Transverse colon (tissue), 4 donors: ENCODE data around the gene TEX11. TPM values are rescaled to one million over a fixed set of nuclear protein-coding genes. Genes with fewer than 3 reads are reported as not detected.
"Not testable (repeated sequence)": the region's sequence is repeated elsewhere in the genome, so short reads cannot be mapped to it uniquely, and the experiment has no call there.

ENCODE experiments used
- DNase-seq: peaks from one replicate; pipeline ENCODE4 v3.0.0-alpha.2; 2019
- H3K27ac ChIP-seq, 4 donors: fragments of 200-600 bp; sonication (generic); 2 replicates each; pipeline ENCODE4 v1.5.1; 2016 to 2018; ENCODE audit warnings: inconsistent platforms in 4 of 4
- H3K27me3 ChIP-seq: fragments of 200-600 bp; sonication (generic); 2 replicates; pipeline ENCODE4 v1.5.1; 2017; ENCODE audit warnings: inconsistent platforms
- H3K36me3 ChIP-seq, 4 donors: fragments of 200-600 bp; sonication (generic); 2 replicates each; pipeline ENCODE4 v1.5.1; 2017 to 2019; ENCODE audit warnings: inconsistent platforms in 4 of 4
- H3K4me1 ChIP-seq, 4 donors: fragments of 200-600 bp; sonication (generic); 2 replicates each; pipeline ENCODE4 v1.5.1; 2017 to 2020; ENCODE audit warnings: inconsistent platforms in 4 of 4
- H3K4me3 ChIP-seq, 4 donors: fragments of 200-600 bp; sonication (generic); 1 replicate in 1 of 4; 2 replicates in 3 of 4; pipeline versions ENCODE4 v1.5.1 to v1.6.1; 2017 to 2019; ENCODE audit warnings: inconsistent platforms in 4 of 4
- H3K9me3 ChIP-seq, 2 donors: fragments of 200-600 bp; sonication (generic); 2 replicates each; pipeline ENCODE4 v1.5.1; 2017 to 2019; ENCODE audit warnings: inconsistent platforms in 2 of 2
- CTCF ChIP-seq, 5 experiments: fragments of 200-600 bp in 3 of 5; fragments of 450-650 bp in 2 of 5; sonication (generic) in 3 of 5; IDR thresholded peaks; 1 replicate in 2 of 5; 2 replicates in 3 of 5; pipeline ENCODE4 v1.5.1; 2016 to 2017; ENCODE audit warnings: antibody characterized with exemption in 5 of 5, inconsistent platforms in 3 of 5, mild to moderate bottlenecking in 2 of 5, moderate library complexity in 1 of 5
- EP300 ChIP-seq: sonication (generic); formaldehyde crosslinking; IDR thresholded peaks from one replicate; pipeline ENCODE4 v1.6.1; 2017; ENCODE audit warnings: antibody characterized with exemption, low read depth
- POLR2A ChIP-seq: fragments of 450-650 bp; IDR thresholded peaks from one replicate; pipeline ENCODE4 v1.6.1; 2016; ENCODE audit warnings: antibody characterized with exemption, mild to moderate bottlenecking, moderate library complexity
- POLR2AphosphoS5 ChIP-seq, 3 donors: sonication (generic); formaldehyde crosslinking; IDR thresholded peaks; one replicate each; pipeline ENCODE4 v1.6.1; 2016; ENCODE audit warnings: antibody characterized with exemption in 3 of 3
- WGBS, 2 donors: methylation state at CpG; one replicate each; pipeline ENCODE4 v1.1.5; 2018; ENCODE audit warnings: low coverage in 1 of 2; 5-methylcytosine and 5-hydroxymethylcytosine counted together
- in situ Hi-C, 4 donors: fragments of 200-750 bp; cut with MboI; loops; one replicate each; pipeline versions ENCODE4 v1.15.0 to v1.15.1; 2017; ENCODE audit warnings: low sequenced_read_pairs in 3 of 4, low pct_ligation_motif_present in 1 of 4, low pct_unique_long_range_greater_than_20kb in 1 of 4
- intact Hi-C: fragments of 100-400 bp; cut with DNase I; formaldehyde crosslinking; loops from one replicate; pipeline ENCODE4 v1.15.1; 2023; ENCODE audit warnings: low total_unique reads
- total RNA-seq, 4 donors: library from RNA; depleted of rRNA; stranded (reverse); fragments of >200 nt; gene quantifications; one replicate each; pipeline ENCODE4 v1.1.0, GENCODE V29; 2016

TEX11 gene
- total RNA-seq, 4 donors from 2014 or later = 0.27 to 0.79 TPM; not detected in 2

- H3K9me3 ChIP-seq = no peaks in the 10 kb centered on the region
- no peak overlapping the region for H3K4me3 ChIP-seq
- WGBS, 2 donors = 65% methylated on average over 3 of the region's 3 CpGs; no CpG with 5 or more reads in 1 of the 2 donors
- intact Hi-C loops = no loop called here
- no peaks in the 10 kb centered on the region for H3K4me1 ChIP-seq
- H3K27me3 ChIP-seq = no peaks in the 10 kb centered on the region
- TF ChIP-seq CTCF (IDR thresholded peaks at IDR 0.05) (no peak), POLR2AphosphoS5 (IDR thresholded peaks at IDR 0.05) (no peak), POLR2A (no peak), EP300 (no peak)
- in situ Hi-C loops = no loop called here
- DNase-seq = no peak
- H3K36me3 ChIP-seq = no peaks in the 10 kb centered on the region
- no peak overlapping the region for H3K27ac ChIP-seq
Measured at GRCh38 chrX:70694339-70695122, 214.0 kb downstream of the TEX11 start.

GRCh38 chrX:70679455-70679854, 229.1 kb downstream of the TEX11 start:
- H3K27ac ChIP-seq, H3K4me1 ChIP-seq, H3K9me3 ChIP-seq, in situ Hi-C loops, DNase-seq, intact Hi-C loops, H3K27me3 ChIP-seq, H3K36me3 ChIP-seq, H3K4me3 ChIP-seq: not testable (repeated sequence)
- WGBS, 2 donors = 94% methylated on average over 15 of the region's 33 CpGs; no CpG with 5 or more reads in 1 of the 2 donors

- 61% methylated on average over 2 of the region's 2 CpGs; no CpG with 5 or more reads in 1 of the 2 donors for WGBS, 2 donors
- no peaks in the 10 kb centered on the region for H3K9me3 ChIP-seq
- H3K36me3 ChIP-seq = no peaks in the 10 kb centered on the region
- no peaks in the 10 kb centered on the region for H3K27me3 ChIP-seq
- no peak overlapping the region for H3K27ac ChIP-seq
- no peak for TF ChIP-seq POLR2A
- no peak for TF ChIP-seq CTCF (IDR thresholded peaks at IDR 0.05)
- no peak for TF ChIP-seq EP300
- TF ChIP-seq POLR2AphosphoS5 (IDR thresholded peaks at IDR 0.05) = no peak
- in situ Hi-C loops (no loop called here), intact Hi-C loops (no loop called here)
- no peak for DNase-seq
- H3K4me1 ChIP-seq = no peaks in the 10 kb centered on the region
- H3K4me3 ChIP-seq = no peak overlapping the region
Measured at GRCh38 chrX:70675284-70675683, 233.2 kb downstream of the TEX11 start.

GRCh38 chrX:70672326-70672725, 236.2 kb downstream of the TEX11 start:
- DNase-seq = no peak
- H3K9me3 ChIP-seq = no peaks in the 10 kb centered on the region
- WGBS, 2 donors = 54 to 57% methylated on average over 3 of the region's 3 CpGs
- H3K36me3 ChIP-seq = no peaks in the 10 kb centered on the region
- H3K4me1 ChIP-seq = no peaks in the 10 kb centered on the region
- intact Hi-C loops = no loop called here
- H3K4me3 ChIP-seq = no peak overlapping the region
- H3K27me3 ChIP-seq = no peaks in the 10 kb centered on the region
- no peak overlapping the region for H3K27ac ChIP-seq
- in situ Hi-C loops = loop anchor here in 1 of 4 donors (25.0 kb wide), 1 partner anchor 260 kb away; the partner anchor contains the start of gene GDPD2
- no peak for TF ChIP-seq POLR2A
- no peak for TF ChIP-seq POLR2AphosphoS5 (IDR thresholded peaks at IDR 0.05)
- TF ChIP-seq CTCF (IDR thresholded peaks at IDR 0.05) = no peak
- TF ChIP-seq EP300 = no peak
